Colonic mucosa (tissue), 4 donors: ENCODE measurements around the gene FURIN. TPM values are rescaled to one million over a fixed set of nuclear protein-coding genes. Genes with fewer than 3 reads are reported as not detected.
"Not testable (repeated sequence)": the region's sequence is repeated elsewhere in the genome, so short reads cannot be mapped to it uniquely, and the experiment has no call there.

Experiments
- DNase-seq: peaks from one replicate; pipeline ENCODE4 v3.0.0-alpha.2; 2020
- H3K27ac ChIP-seq: fragments of 200-600 bp; one replicate; pipeline ENCODE4 v1.8.0; 2021
- H3K27me3 ChIP-seq: fragments of 200-600 bp; one replicate; pipeline ENCODE4 v1.8.0; 2021
- H3K36me3 ChIP-seq: fragments of 200-600 bp; one replicate; pipeline ENCODE4 v1.8.0; 2021
- H3K4me1 ChIP-seq: fragments of 200-600 bp; one replicate; pipeline ENCODE4 v1.8.0; 2021; ENCODE audit warnings: mild to moderate bottlenecking
- H3K4me3 ChIP-seq: fragments of 200-600 bp; one replicate; pipeline ENCODE4 v1.8.0; 2021
- H3K9ac ChIP-seq, 2 donors: one replicate each; pipeline ENCODE4 v1.7.0; 2013; ENCODE audit warnings: control low read depth in 2 of 2, low read depth in 2 of 2, low read length in 2 of 2
- H3K9me3 ChIP-seq: fragments of 200-600 bp; one replicate; pipeline ENCODE4 v1.8.0; 2021
- CTCF ChIP-seq: fragments of 200-600 bp; IDR thresholded peaks from one replicate; pipeline ENCODE4 v1.8.0; 2022; ENCODE audit warnings: antibody characterized with exemption, mild to moderate bottlenecking
- intact Hi-C: fragments of 100-400 bp; cut with DNase I; formaldehyde crosslinking; loops from one replicate; pipeline ENCODE4 v1.14.1; 2022
- total RNA-seq, 2 donors: library from RNA; stranded (reverse); fragmentation: NEBNext Ultra II Directional in 1 of 2; extraction: Animal tissue kit (Norgen Biotek cat#: 25700) in 1 of 2; gene quantifications; one replicate each; pipeline ENCODE4 v1.2.1, GENCODE V29; 2021
- donor health status: healthy.
- donor health status: DM: no; HTN: no; CAD: no.
- donor health status: DM: no; HTN: no; CAD: no.

FURIN gene
- total RNA-seq, 2 donors from 2014 or later: 72.3 to 82.5 TPM

- Histone ChIP-seq H3K4me3 (no peak overlapping the region), H3K9me3 (no peaks in the 10 kb centered on the region), H3K36me3 (peaks cover 14% of the 10 kb centered on the region), H3K27me3 (no peaks in the 10 kb centered on the region), H3K9ac (no peak overlapping the region), H3K27ac (no peak overlapping the region), H3K4me1 (no peaks in the 10 kb centered on the region)
- TF ChIP-seq CTCF: no peak
- intact Hi-C loops: no loop called here
- DNase-seq: no peak
Observed at GRCh38 chr15:90917569-90917968, 49.2 kb downstream of the FURIN start.

- Histone ChIP-seq H3K4me1 (no peaks in the 10 kb centered on the region), H3K9ac (no peak overlapping the region), H3K27ac (no peak overlapping the region), H3K36me3 (peaks cover 11% of the 10 kb centered on the region), H3K27me3 (no peaks in the 10 kb centered on the region), H3K9me3 (no peaks in the 10 kb centered on the region), H3K4me3 (no peak overlapping the region)
- intact Hi-C loops: no loop called here
- DNase-seq: no peak
- TF ChIP-seq CTCF: no peak
Observed at GRCh38 chr15:90918034-90918788, 49.8 kb downstream of the FURIN start.

- intact Hi-C loops: no loop called here
- no peak for TF ChIP-seq CTCF
Observed at GRCh38 chr15:90918835-90919234, 50.4 kb downstream of the FURIN start.

GRCh38 chr15:90921887-90922286, 53.5 kb downstream of the FURIN start:
- no peak for TF ChIP-seq CTCF
- H3K9ac ChIP-seq: no peak overlapping the region
- H3K4me3 ChIP-seq: no peak overlapping the region
- H3K27ac ChIP-seq: no peak overlapping the region
- peaks cover 11% of the 10 kb centered on the region for H3K36me3 ChIP-seq
- H3K4me1 ChIP-seq: no peaks in the 10 kb centered on the region
- DNase-seq: no peak
- no peaks in the 10 kb centered on the region for H3K9me3 ChIP-seq
- H3K27me3 ChIP-seq: no peaks in the 10 kb centered on the region
- intact Hi-C loops: no loop called here

More at GRCh38 chr15:90918835-90919234, 50.4 kb downstream of the FURIN start:
- no peaks in the 10 kb centered on the region for H3K9me3 ChIP-seq
- H3K27ac ChIP-seq: no peak overlapping the region
- H3K4me3 ChIP-seq: no peak overlapping the region
- H3K27me3 ChIP-seq: no peaks in the 10 kb centered on the region
- H3K36me3 ChIP-seq: peaks cover 11% of the 10 kb centered on the region
- DNase-seq: no peak
- no peak overlapping the region for H3K9ac ChIP-seq
- no peaks in the 10 kb centered on the region for H3K4me1 ChIP-seq

- DNase-seq, H3K9me3 ChIP-seq, H3K36me3 ChIP-seq, H3K4me3 ChIP-seq, H3K4me1 ChIP-seq, H3K9ac ChIP-seq, H3K27me3 ChIP-seq, intact Hi-C loops, H3K27ac ChIP-seq: not testable (repeated sequence)
Observed at GRCh38 chr15:90922712-90923322, 54.4 kb downstream of the FURIN start.

GRCh38 chr15:90924375-90924774, 56.0 kb downstream of the FURIN start:
- H3K36me3 ChIP-seq: no peaks in the 10 kb centered on the region
- intact Hi-C loops: no loop called here
- H3K4me3 ChIP-seq: no peak overlapping the region
- no peak for DNase-seq
- H3K9me3 ChIP-seq: no peaks in the 10 kb centered on the region
- no peaks in the 10 kb centered on the region for H3K27me3 ChIP-seq
- no peak for TF ChIP-seq CTCF
- no peak overlapping the region for H3K9ac ChIP-seq
- no peak overlapping the region for H3K27ac ChIP-seq
- no peaks in the 10 kb centered on the region for H3K4me1 ChIP-seq

- H3K27me3 ChIP-seq, H3K36me3 ChIP-seq, H3K9me3 ChIP-seq, H3K27ac ChIP-seq, intact Hi-C loops, H3K4me3 ChIP-seq, H3K4me1 ChIP-seq, DNase-seq, H3K9ac ChIP-seq: not testable (repeated sequence)
Observed at GRCh38 chr15:90926766-90927165, 58.4 kb downstream of the FURIN start.

- intact Hi-C loops, H3K9me3 ChIP-seq, DNase-seq, H3K27me3 ChIP-seq, H3K27ac ChIP-seq, H3K9ac ChIP-seq, H3K4me1 ChIP-seq, H3K4me3 ChIP-seq, H3K36me3 ChIP-seq: not testable (repeated sequence)
Observed at GRCh38 chr15:90928106-90928505, 59.7 kb downstream of the FURIN start.
